Measurements from ENCODE around the gene SLC36A1.

GRCh38 chr5:151463137-151464029, 16.0 kb downstream of the SLC36A1 start:
- TF ChIP-seq, protein P1, sequence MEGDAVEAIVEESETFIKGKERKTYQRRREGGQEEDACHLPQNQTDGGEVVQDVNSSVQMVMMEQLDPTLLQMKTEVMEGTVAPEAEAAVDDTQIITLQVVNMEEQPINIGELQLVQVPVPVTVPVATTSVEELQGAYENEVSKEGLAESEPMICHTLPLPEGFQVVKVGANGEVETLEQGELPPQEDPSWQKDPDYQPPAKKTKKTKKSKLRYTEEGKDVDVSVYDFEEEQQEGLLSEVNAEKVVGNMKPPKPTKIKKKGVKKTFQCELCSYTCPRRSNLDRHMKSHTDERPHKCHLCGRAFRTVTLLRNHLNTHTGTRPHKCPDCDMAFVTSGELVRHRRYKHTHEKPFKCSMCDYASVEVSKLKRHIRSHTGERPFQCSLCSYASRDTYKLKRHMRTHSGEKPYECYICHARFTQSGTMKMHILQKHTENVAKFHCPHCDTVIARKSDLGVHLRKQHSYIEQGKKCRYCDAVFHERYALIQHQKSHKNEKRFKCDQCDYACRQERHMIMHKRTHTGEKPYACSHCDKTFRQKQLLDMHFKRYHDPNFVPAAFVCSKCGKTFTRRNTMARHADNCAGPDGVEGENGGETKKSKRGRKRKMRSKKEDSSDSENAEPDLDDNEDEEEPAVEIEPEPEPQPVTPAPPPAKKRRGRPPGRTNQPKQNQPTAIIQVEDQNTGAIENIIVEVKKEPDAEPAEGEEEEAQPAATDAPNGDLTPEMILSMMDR (IDR thresholded peaks at IDR 0.05): no peak
- TF ChIP-seq POLR2AphosphoS5 (IDR thresholded peaks at IDR 0.05; ENCODE audit: low read depth, low read length) (no peak), MXI1 (IDR thresholded peaks at IDR 0.05; ENCODE audit: low read depth, low read length) (no peak), TAF1 (IDR thresholded peaks at IDR 0.05; ENCODE audit: borderline replicate concordance, low read depth, low read length) (no peak), RCOR1 (IDR thresholded peaks at IDR 0.05; ENCODE audit: low read length) (no peak), YY1 (IDR thresholded peaks at IDR 0.05; ENCODE audit: low read depth) (no peak), RFX5 (IDR thresholded peaks at IDR 0.05; ENCODE audit: low read length) (no peak), NFIC (IDR thresholded peaks at IDR 0.05; ENCODE audit: borderline replicate concordance) (no peak), GABPA (IDR thresholded peaks at IDR 0.05; ENCODE audit: low read depth) (no peak), EZH2phosphoT487 (IDR thresholded peaks at IDR 0.05; ENCODE audit: borderline replicate concordance, low read depth) (no peak), SMC3 (IDR thresholded peaks at IDR 0.05; ENCODE audit: low read depth, low read length) (no peak)
- TF ChIP-seq, protein P2, sequence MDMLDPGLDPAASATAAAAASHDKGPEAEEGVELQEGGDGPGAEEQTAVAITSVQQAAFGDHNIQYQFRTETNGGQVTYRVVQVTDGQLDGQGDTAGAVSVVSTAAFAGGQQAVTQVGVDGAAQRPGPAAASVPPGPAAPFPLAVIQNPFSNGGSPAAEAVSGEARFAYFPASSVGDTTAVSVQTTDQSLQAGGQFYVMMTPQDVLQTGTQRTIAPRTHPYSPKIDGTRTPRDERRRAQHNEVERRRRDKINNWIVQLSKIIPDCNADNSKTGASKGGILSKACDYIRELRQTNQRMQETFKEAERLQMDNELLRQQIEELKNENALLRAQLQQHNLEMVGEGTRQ (IDR thresholded peaks at IDR 0.05; ENCODE audit: borderline replicate concordance, low read depth, low read length): no peak
- TF ChIP-seq, protein P3, sequence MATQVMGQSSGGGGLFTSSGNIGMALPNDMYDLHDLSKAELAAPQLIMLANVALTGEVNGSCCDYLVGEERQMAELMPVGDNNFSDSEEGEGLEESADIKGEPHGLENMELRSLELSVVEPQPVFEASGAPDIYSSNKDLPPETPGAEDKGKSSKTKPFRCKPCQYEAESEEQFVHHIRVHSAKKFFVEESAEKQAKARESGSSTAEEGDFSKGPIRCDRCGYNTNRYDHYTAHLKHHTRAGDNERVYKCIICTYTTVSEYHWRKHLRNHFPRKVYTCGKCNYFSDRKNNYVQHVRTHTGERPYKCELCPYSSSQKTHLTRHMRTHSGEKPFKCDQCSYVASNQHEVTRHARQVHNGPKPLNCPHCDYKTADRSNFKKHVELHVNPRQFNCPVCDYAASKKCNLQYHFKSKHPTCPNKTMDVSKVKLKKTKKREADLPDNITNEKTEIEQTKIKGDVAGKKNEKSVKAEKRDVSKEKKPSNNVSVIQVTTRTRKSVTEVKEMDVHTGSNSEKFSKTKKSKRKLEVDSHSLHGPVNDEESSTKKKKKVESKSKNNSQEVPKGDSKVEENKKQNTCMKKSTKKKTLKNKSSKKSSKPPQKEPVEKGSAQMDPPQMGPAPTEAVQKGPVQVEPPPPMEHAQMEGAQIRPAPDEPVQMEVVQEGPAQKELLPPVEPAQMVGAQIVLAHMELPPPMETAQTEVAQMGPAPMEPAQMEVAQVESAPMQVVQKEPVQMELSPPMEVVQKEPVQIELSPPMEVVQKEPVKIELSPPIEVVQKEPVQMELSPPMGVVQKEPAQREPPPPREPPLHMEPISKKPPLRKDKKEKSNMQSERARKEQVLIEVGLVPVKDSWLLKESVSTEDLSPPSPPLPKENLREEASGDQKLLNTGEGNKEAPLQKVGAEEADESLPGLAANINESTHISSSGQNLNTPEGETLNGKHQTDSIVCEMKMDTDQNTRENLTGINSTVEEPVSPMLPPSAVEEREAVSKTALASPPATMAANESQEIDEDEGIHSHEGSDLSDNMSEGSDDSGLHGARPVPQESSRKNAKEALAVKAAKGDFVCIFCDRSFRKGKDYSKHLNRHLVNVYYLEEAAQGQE (IDR thresholded peaks at IDR 0.05; ENCODE audit: low read depth, low read length): no peak
